Ovary (tissue), 9 donors: ENCODE measurements around the gene NAA20. TPM values are rescaled to one million over a fixed set of nuclear protein-coding genes. Genes with fewer than 3 reads are reported as not detected.

Source experiments
- DNase-seq, 5 donors: peaks; one replicate each; pipeline ENCODE4 v3.0.0-alpha.2; 2019 to 2020
- H3K27ac ChIP-seq, 2 donors: fragments of 200-600 bp; one replicate each; pipeline versions ENCODE4 v1.5.1 to v1.8.0; 2019 to 2022
- H3K27me3 ChIP-seq: fragments of 200-600 bp; one replicate; pipeline ENCODE4 v1.8.0; 2022
- H3K36me3 ChIP-seq: fragments of 200-600 bp; sonication (generic); one replicate; pipeline ENCODE4 v1.5.1; 2019
- H3K4me1 ChIP-seq: one replicate; pipeline ENCODE4 v1.8.1; 2013; ENCODE audit warnings: mild to moderate bottlenecking, moderate library complexity; ENCODE audit not compliant: insufficient read depth
- H3K4me3 ChIP-seq: fragments of 200-600 bp; sonication (generic); one replicate; pipeline ENCODE4 v1.5.1; 2017
- H3K9me3 ChIP-seq, 2 donors: fragments of 200-600 bp in 1 of 2; sonication (generic) in 1 of 2; one replicate each; pipeline versions ENCODE4 v1.5.1 to v1.8.1; 2013 to 2019; ENCODE audit warnings: mild to moderate bottlenecking in 1 of 2, moderate library complexity in 1 of 2
- CTCF ChIP-seq, 3 donors: fragments of 450-650 bp in 2 of 3; fragments of 200-600 bp in 1 of 3; IDR thresholded peaks; one replicate each; pipeline versions ENCODE4 v1.5.1 to v1.8.0; 2016 to 2022; ENCODE audit warnings: antibody characterized with exemption in 3 of 3, mild to moderate bottlenecking in 1 of 3
- EP300 ChIP-seq: sonication (generic); formaldehyde crosslinking; IDR thresholded peaks from one replicate; pipeline ENCODE4 v1.6.1; 2017; ENCODE audit warnings: antibody characterized with exemption
- POLR2A ChIP-seq: fragments of 450-650 bp; IDR thresholded peaks from one replicate; pipeline ENCODE4 v1.6.1; 2017; ENCODE audit warnings: antibody characterized with exemption, mild to moderate bottlenecking, moderate library complexity
- WGBS, 3 donors: extraction: QIAGEN DNeasy Blood & Tissue Kit in 1 of 3; methylation state at CpG; one replicate each; pipeline versions ENCODE4 v1.1.5 to v1.1.7; 2013 to 2017; 5-methylcytosine and 5-hydroxymethylcytosine counted together
- intact Hi-C, 4 donors: fragments of 100-400 bp; cut with DNase I; formaldehyde crosslinking; loops; one replicate each; pipeline versions ENCODE4 v1.11.0 to v1.15.1; 2022 to 2023
- polyA plus RNA-seq, 2 donors: library from polyadenylated mRNA; stranded (reverse); fragments of 200-250 nt in 1 of 2; fragments of 350-450 nt in 1 of 2; fragmentation: Illumina TruSeq in 1 of 2; extraction: RNeasy Lipid Tissue Mini Kit (QIAGEN cat#74804) in 1 of 2; gene quantifications; one replicate each; pipeline ENCODE4 v1.2.3, GENCODE V29; 2013 to 2014
- total RNA-seq, 7 donors: library from RNA; depleted of rRNA in 2 of 7; stranded (reverse); fragments of >200 nt in 2 of 7; fragmentation: NEBNext Ultra II Directional in 3 of 7; extraction: Animal tissue kit (Norgen Biotek cat#: 25700) in 3 of 7; gene quantifications; one replicate each; pipeline versions ENCODE4 v1.1.0 to v1.2.4, GENCODE V29; 2016 to 2023
- donor health status: DM: no; HTN: no; CAD: no; lungs with moderate emphysema.
- donor health status: DM: no; HTN: no; CAD: no.
- donor health status: Bipolar disorder and iron deficiency.
- donor health status: DM: yes; HTN: yes; CAD: no.
- donor health status: DM: no; HTN: no; CAD: no.
- donor health status: DM: yes; HTN: yes; CAD: no.

NAA20 gene
- total and polyA plus RNA-seq, 9 donors, result 19.4 to 67.6 (median 46.1) TPM

GRCh38 chr20:20024942-20025341 lies 7.8 kb downstream of the NAA20 start:
- H3K27me3 ChIP-seq, result no peaks in the 10 kb centered on the region
- intact Hi-C loops, result no loop called here

GRCh38 chr20:20027284-20027683 lies 10.1 kb downstream of the NAA20 start:
- intact Hi-C loops, result no loop called here
- Histone ChIP-seq H3K36me3 (no peaks in the 10 kb centered on the region), H3K4me3 (no peak overlapping the region), H3K4me1 (peaks cover 2% of the 10 kb centered on the region), H3K27ac (no peak overlapping the region), H3K27me3 (no peaks in the 10 kb centered on the region), H3K9me3 (no peaks in the 10 kb centered on the region)
- 88 to 96% (median 89%) methylated on average over 2 of the region's 2 CpGs for WGBS, 3 donors
- DNase-seq, result no peak
- TF ChIP-seq EP300 (no peak), CTCF (IDR thresholded peaks at IDR 0.05) (no peak), POLR2A (no peak)

More at GRCh38 chr20:20024942-20025341, 7.8 kb downstream of the NAA20 start:
- no peak for TF ChIP-seq CTCF (IDR thresholded peaks at IDR 0.05)
- TF ChIP-seq EP300, result no peak
- no peak for TF ChIP-seq POLR2A
- H3K4me1 ChIP-seq, result peaks cover 2% of the 10 kb centered on the region
- H3K27ac ChIP-seq, result no peak overlapping the region
- no peak for DNase-seq
- no peak overlapping the region for H3K4me3 ChIP-seq
- H3K36me3 ChIP-seq, result no peaks in the 10 kb centered on the region
- H3K9me3 ChIP-seq, result no peaks in the 10 kb centered on the region

GRCh38 chr20:20031790-20032189 lies 14.6 kb downstream of the NAA20 start:
- intact Hi-C loops, result no loop called here
- Histone ChIP-seq H3K36me3 (no peaks in the 10 kb centered on the region), H3K4me3 (no peak overlapping the region)

GRCh38 chr20:20034486-20034885 lies 17.3 kb downstream of the NAA20 start:
- TF ChIP-seq EP300 (no peak), CTCF (IDR thresholded peaks at IDR 0.05) (no peak), POLR2A (no peak)
- 28 to 57% (median 37%) methylated on average over 4 of the region's 4 CpGs for WGBS, 3 donors
- no peak for DNase-seq
- Histone ChIP-seq H3K27me3 (no peaks in the 10 kb centered on the region), H3K4me3 (no peak overlapping the region), H3K36me3 (no peaks in the 10 kb centered on the region), H3K9me3 (no peaks in the 10 kb centered on the region), H3K4me1 (no peaks in the 10 kb centered on the region), H3K27ac (no peak overlapping the region)
- intact Hi-C loops, result no loop called here

More at GRCh38 chr20:20031790-20032189, 14.6 kb downstream of the NAA20 start:
- DNase-seq, result no peak
- WGBS, 3 donors, result 82 to 89% (median 87%) methylated on average over 5 of the region's 5 CpGs
- Histone ChIP-seq H3K9me3 (no peaks in the 10 kb centered on the region), H3K27ac (no peak overlapping the region), H3K4me1 (peaks cover 2% of the 10 kb centered on the region), H3K27me3 (no peaks in the 10 kb centered on the region)
- TF ChIP-seq EP300 (no peak), POLR2A (no peak), CTCF (IDR thresholded peaks at IDR 0.05) (no peak)
